Measurements from ENCODE around the gene TRIM7. TPM values are rescaled to one million over a fixed set of nuclear protein-coding genes. Genes with fewer than 3 reads are reported as not detected.
A peak's percentile ranks its signal among the peaks of the same experiment; 100 is the strongest.
"Not testable (repeated sequence)": the region's sequence is repeated elsewhere in the genome, so short reads cannot be mapped to it uniquely, and the experiment has no call there.

TRIM7 gene
- total RNA-seq, 1 donor from 2014 or later = 2.8 TPM

- DNase-seq (ENCODE audit: low read depth) = no peak
Observed at GRCh38 chr5:181173027-181173419, 32.0 kb downstream of the TRIM7 start.

GRCh38 chr5:181171782-181172181 is 33.2 kb downstream of the TRIM7 start:
- DNase-seq (ENCODE audit: low read depth) = no peak

- peak; percentile 85 for DNase-seq (ENCODE audit: low read depth)
Observed at GRCh38 chr5:181170996-181171395, 34.0 kb downstream of the TRIM7 start.

- no peak for DNase-seq (ENCODE audit: low read depth)
Observed at GRCh38 chr5:181170237-181170825, 34.7 kb downstream of the TRIM7 start.

GRCh38 chr5:181169459-181170236 is 35.3 kb downstream of the TRIM7 start:
- not testable (repeated sequence) for DNase-seq (ENCODE audit: low read depth)

GRCh38 chr5:181168595-181169118 is 36.3 kb downstream of the TRIM7 start:
- DNase-seq (ENCODE audit: low read depth) = no peak

- no peak for DNase-seq (ENCODE audit: low read depth)
Observed at GRCh38 chr5:181167814-181168488, 37.0 kb downstream of the TRIM7 start.

- no peak for DNase-seq (ENCODE audit: low read depth)
Observed at GRCh38 chr5:181166812-181167733, 37.9 kb downstream of the TRIM7 start.

- no peak for DNase-seq (ENCODE audit: low read depth)
Observed at GRCh38 chr5:181164076-181164952, 40.7 kb downstream of the TRIM7 start.

GRCh38 chr5:181163487-181164075 is 41.4 kb downstream of the TRIM7 start:
- DNase-seq (ENCODE audit: low read depth) = no peak

- no peak for DNase-seq (ENCODE audit: low read depth)
Observed at GRCh38 chr5:181161534-181162175, 43.3 kb downstream of the TRIM7 start.

GRCh38 chr5:181160755-181161533 is 44.1 kb downstream of the TRIM7 start:
- DNase-seq (ENCODE audit: low read depth) = not testable (repeated sequence)

GRCh38 chr5:181160152-181160754 is 44.7 kb downstream of the TRIM7 start:
- no peak for DNase-seq (ENCODE audit: low read depth)

GRCh38 chr5:181159286-181160151 is 45.5 kb downstream of the TRIM7 start:
- DNase-seq (ENCODE audit: low read depth) = peak; percentile 58

- no peak for DNase-seq (ENCODE audit: low read depth)
Observed at GRCh38 chr5:181158869-181159268, 46.1 kb downstream of the TRIM7 start.

GRCh38 chr5:181156758-181157157 is 48.2 kb downstream of the TRIM7 start:
- no peak for DNase-seq (ENCODE audit: low read depth)

- DNase-seq (ENCODE audit: low read depth) = no peak
Observed at GRCh38 chr5:181153814-181154213, 51.2 kb downstream of the TRIM7 start.
